CD14-positive monocyte (primary cell): ENCODE data around the gene MTUS2. TPM values are rescaled to one million over a fixed set of nuclear protein-coding genes. Genes with fewer than 3 reads are reported as not detected.

Experiments
- DNase-seq, 3 donors: peaks; one replicate each; pipeline ENCODE4 v3.0.0-alpha.2; 2011 to 2022
- H2AFZ ChIP-seq: 2 replicates; pipeline ENCODE4 v1.6.0; 2012; ENCODE audit warnings: mild to moderate bottlenecking, low read depth, low read length, inconsistent platforms; ENCODE audit not compliant: insufficient read depth, poor library complexity, severe bottlenecking
- H3K27ac ChIP-seq, 2 donors: 1 replicate in 1 of 2; 2 replicates in 1 of 2; pipeline ENCODE4 v1.5.1; 2012 to 2013; ENCODE audit warnings: low read length in 2 of 2, control low read depth in 1 of 2, inconsistent platforms in 1 of 2, low read depth in 1 of 2, mild to moderate bottlenecking in 1 of 2
- H3K27me3 ChIP-seq, 2 donors: one replicate each; pipeline versions ENCODE4 v1.6.0 to v1.6.1; 2011 to 2013; ENCODE audit warnings: low read length in 2 of 2; ENCODE audit not compliant: control insufficient read depth in 2 of 2, insufficient read depth in 2 of 2
- H3K36me3 ChIP-seq, 2 donors: replicated peaks in 1 of 2; 1 replicate in 1 of 2; 2 replicates in 1 of 2; pipeline versions ENCODE4 v1.5.1 to v1.6.1; 2012 to 2013; ENCODE audit warnings: low read length in 2 of 2, control low read depth in 1 of 2, inconsistent platforms in 1 of 2, mild to moderate bottlenecking in 1 of 2; ENCODE audit not compliant: insufficient read depth in 2 of 2, control insufficient read depth in 1 of 2
- H3K4me1 ChIP-seq, 2 donors: 1 replicate in 1 of 2; 2 replicates in 1 of 2; pipeline versions ENCODE4 v1.5.1 to v1.6.1; 2012 to 2013; ENCODE audit warnings: low read length in 2 of 2, control low read depth in 1 of 2, inconsistent platforms in 1 of 2, mild to moderate bottlenecking in 1 of 2, moderate library complexity in 1 of 2; ENCODE audit not compliant: insufficient read depth in 2 of 2, control insufficient read depth in 1 of 2
- H3K4me2 ChIP-seq: replicated peaks from 2 replicates; pipeline ENCODE3; 2012; ENCODE audit warnings: low read length, moderate library complexity, mild to moderate bottlenecking; ENCODE audit not compliant: poor library complexity, severe bottlenecking; ENCODE audit errors: extremely low read depth
- H3K4me3 ChIP-seq, 3 experiments: fragments of 200-600 bp in 1 of 3; sonication (generic) in 1 of 3; replicated peaks in 1 of 3; 1 replicate in 2 of 3; 2 replicates in 1 of 3; pipeline ENCODE4 v1.5.1; 2011 to 2013; ENCODE audit warnings: low read length in 3 of 3, mild to moderate bottlenecking in 3 of 3, control low read depth in 2 of 3, low read depth in 2 of 3, inconsistent platforms in 1 of 3, moderate library complexity in 1 of 3
- H3K79me2 ChIP-seq: 2 replicates; pipeline ENCODE4 v1.6.0; 2012; ENCODE audit warnings: mild to moderate bottlenecking, control low read depth, inconsistent platforms, low read length, moderate library complexity; ENCODE audit not compliant: insufficient read depth
- H3K9ac ChIP-seq: 2 replicates; pipeline ENCODE4 v1.6.0; 2017; ENCODE audit warnings: low read length, mild to moderate bottlenecking; ENCODE audit not compliant: insufficient read depth, poor library complexity, severe bottlenecking
- H3K9me3 ChIP-seq, 2 donors: replicated peaks in 1 of 2; 1 replicate in 1 of 2; 2 replicates in 1 of 2; pipeline versions ENCODE4 v1.5.1 to v1.6.1; 2012 to 2013; ENCODE audit warnings: low read length in 2 of 2, control low read depth in 1 of 2; ENCODE audit not compliant: control insufficient read depth in 1 of 2, insufficient read depth in 1 of 2
- H4K20me1 ChIP-seq: 2 replicates; pipeline ENCODE4 v1.6.0; 2012; ENCODE audit warnings: mild to moderate bottlenecking, low read length, control low read depth, moderate library complexity; ENCODE audit not compliant: insufficient read depth
- H3K27ac Mint-ChIP-seq, 7 donors: one replicate each; pipeline ENCODE4 v1.8.0; 2020; ENCODE audit warnings: mild to moderate bottlenecking in 7 of 7, mixed read lengths in 7 of 7, moderate library complexity in 6 of 7, inconsistent platforms in 2 of 7
- H3K27me3 Mint-ChIP-seq, 3 donors: one replicate each; pipeline ENCODE4 v1.8.0; 2021 to 2022; ENCODE audit warnings: low read depth in 3 of 3, mild to moderate bottlenecking in 3 of 3, mixed read lengths in 3 of 3, moderate library complexity in 3 of 3, inconsistent platforms in 1 of 3
- H3K36me3 Mint-ChIP-seq, 2 donors: one replicate each; pipeline ENCODE4 v1.8.0; 2020; ENCODE audit warnings: mixed read lengths in 2 of 2, inconsistent platforms in 1 of 2, mild to moderate bottlenecking in 1 of 2
- H3K4me1 Mint-ChIP-seq: one replicate; pipeline ENCODE4 v1.8.0; 2020; ENCODE audit warnings: mild to moderate bottlenecking, mixed read lengths
- H3K4me3 Mint-ChIP-seq, 2 donors: one replicate each; pipeline ENCODE4 v1.8.0; 2020; ENCODE audit warnings: mild to moderate bottlenecking in 2 of 2, mixed read lengths in 2 of 2, moderate library complexity in 1 of 2
- H3K9me3 Mint-ChIP-seq, 7 donors: one replicate each; pipeline ENCODE4 v1.8.0; 2020 to 2022; ENCODE audit warnings: mixed read lengths in 7 of 7, mild to moderate bottlenecking in 6 of 7, moderate library complexity in 6 of 7, inconsistent platforms in 2 of 7
- WGBS: methylation state at CpG from one replicate; pipeline ENCODE4 v1.1.5; 2013; ENCODE audit warnings: missing lambda C conversion rate; ENCODE audit not compliant: insufficient coverage; 5-methylcytosine and 5-hydroxymethylcytosine counted together
- intact Hi-C, 2 donors: fragments of 100-400 bp; cut with micrococcal nuclease; formaldehyde crosslinking; loops; one replicate each; pipeline versions ENCODE4 v1.15.0 to v1.15.1; 2023
- polyA plus RNA-seq, 3 donors: library from polyadenylated mRNA; depleted of rRNA in 1 of 3; unstranded in 2 of 3; stranded (reverse) in 1 of 3; fragments of 300-500 nt in 2 of 3; fragments of >200 nt in 1 of 3; fragmentation: Illumina TruSeq in 2 of 3; gene quantifications; 1 replicate in 2 of 3; 2 replicates in 1 of 3; pipeline ENCODE4 v1.2.3, GENCODE V29; 2012 to 2021
- TF ChIP-seq, protein P1 (sequence below): fragments of 200-600 bp; IDR thresholded peaks from one replicate; pipeline ENCODE4 v1.8.0; 2022; ENCODE audit warnings: antibody characterized with exemption, mild to moderate bottlenecking

MTUS2 gene
- polyA plus RNA-seq, 3 donors: 0.04 TPM; not detected in 2

DNA sequence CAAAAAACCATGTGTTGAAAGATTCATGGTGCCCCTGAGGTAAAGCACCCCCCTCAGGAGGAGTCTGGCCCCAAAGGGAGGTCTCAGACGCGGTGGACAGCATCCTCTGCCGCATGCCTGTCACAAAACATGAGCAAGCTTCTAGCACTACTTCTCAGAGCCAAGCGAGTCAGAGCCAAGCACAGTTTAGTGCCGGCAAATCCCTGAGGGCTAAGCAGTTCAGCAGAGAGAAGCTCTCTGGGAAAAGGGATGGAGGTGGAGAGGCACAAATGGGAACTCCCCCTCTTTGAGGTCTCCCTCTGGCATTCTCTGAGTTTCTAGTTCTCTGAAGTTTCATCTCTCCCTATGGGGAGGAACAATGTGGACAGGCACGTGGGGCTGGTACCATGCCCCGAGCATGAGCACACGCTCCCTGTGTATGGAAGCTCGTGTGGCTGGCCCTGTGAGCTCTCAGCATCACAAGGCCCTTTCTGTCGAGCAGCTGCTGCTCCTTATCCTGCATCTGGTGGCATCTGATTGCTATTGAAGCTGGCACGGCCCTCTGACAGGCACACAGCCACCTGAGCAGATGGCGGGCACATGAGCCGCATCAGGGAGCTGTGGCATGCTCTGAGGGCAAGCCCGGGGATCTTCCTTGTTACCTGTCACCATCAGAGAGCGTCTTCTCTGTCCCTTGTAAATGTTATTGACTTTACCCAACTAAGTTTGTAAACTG lies 450.3 kb downstream of the MTUS2 start:
- no peaks in the 10 kb centered on the region for H3K79me2 ChIP-seq
- H3K27ac Mint-ChIP-seq: peak overlapping the region in 1 of 7 donors; percentile 54
- no peak overlapping the region for H3K4me3 Mint-ChIP-seq
- no peak for DNase-seq
- intact Hi-C loops: no loop called here
- no peak overlapping the region for H3K4me3 ChIP-seq
- no peaks in the 10 kb centered on the region for H3K27me3 ChIP-seq
- TF ChIP-seq, protein P1, sequence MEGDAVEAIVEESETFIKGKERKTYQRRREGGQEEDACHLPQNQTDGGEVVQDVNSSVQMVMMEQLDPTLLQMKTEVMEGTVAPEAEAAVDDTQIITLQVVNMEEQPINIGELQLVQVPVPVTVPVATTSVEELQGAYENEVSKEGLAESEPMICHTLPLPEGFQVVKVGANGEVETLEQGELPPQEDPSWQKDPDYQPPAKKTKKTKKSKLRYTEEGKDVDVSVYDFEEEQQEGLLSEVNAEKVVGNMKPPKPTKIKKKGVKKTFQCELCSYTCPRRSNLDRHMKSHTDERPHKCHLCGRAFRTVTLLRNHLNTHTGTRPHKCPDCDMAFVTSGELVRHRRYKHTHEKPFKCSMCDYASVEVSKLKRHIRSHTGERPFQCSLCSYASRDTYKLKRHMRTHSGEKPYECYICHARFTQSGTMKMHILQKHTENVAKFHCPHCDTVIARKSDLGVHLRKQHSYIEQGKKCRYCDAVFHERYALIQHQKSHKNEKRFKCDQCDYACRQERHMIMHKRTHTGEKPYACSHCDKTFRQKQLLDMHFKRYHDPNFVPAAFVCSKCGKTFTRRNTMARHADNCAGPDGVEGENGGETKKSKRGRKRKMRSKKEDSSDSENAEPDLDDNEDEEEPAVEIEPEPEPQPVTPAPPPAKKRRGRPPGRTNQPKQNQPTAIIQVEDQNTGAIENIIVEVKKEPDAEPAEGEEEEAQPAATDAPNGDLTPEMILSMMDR: no peak
- no peaks in the 10 kb centered on the region for H3K36me3 ChIP-seq
- WGBS: 73% methylated on average over 11 of the region's 15 CpGs
- H3K9ac ChIP-seq: no peak overlapping the region
- H3K9me3 Mint-ChIP-seq: peaks cover 0 to 7% (median 4%) of the 10 kb centered on the region in 7 donors
- no peak overlapping the region for H2AFZ ChIP-seq
- no peaks in the 10 kb centered on the region for H3K4me1 Mint-ChIP-seq
- no peak overlapping the region for H3K4me2 ChIP-seq
- H3K27ac ChIP-seq: no peak overlapping the region
- no peaks in the 10 kb centered on the region for H4K20me1 ChIP-seq
- H3K9me3 ChIP-seq: no peaks in the 10 kb centered on the region
- no peaks in the 10 kb centered on the region for H3K4me1 ChIP-seq
- no peaks in the 10 kb centered on the region for H3K36me3 Mint-ChIP-seq
- H3K27me3 Mint-ChIP-seq: peaks cover 0 to 3% (median 2%) of the 10 kb centered on the region in 3 donors

DNA sequence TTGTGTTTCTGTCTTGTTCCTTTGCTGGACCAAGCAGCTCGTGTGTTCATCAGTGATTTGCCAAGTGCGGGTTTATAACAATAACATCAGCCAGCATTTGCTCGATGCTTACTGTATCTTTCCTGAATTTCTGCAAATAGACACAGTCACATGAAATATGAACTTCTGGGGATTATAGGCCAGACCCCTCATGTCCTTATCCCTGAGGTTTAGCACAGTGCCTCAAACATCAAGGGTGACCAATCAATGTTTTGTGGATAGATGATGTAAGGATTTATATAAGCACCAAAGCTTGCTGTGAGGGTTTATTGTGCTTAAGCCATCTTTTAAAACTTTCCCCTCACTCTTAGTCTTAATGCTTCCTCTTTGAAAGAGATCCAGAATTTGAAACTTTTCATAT lies 451.5 kb downstream of the MTUS2 start:
- Histone ChIP-seq H3K36me3 (no peaks in the 10 kb centered on the region), H3K79me2 (no peaks in the 10 kb centered on the region), H3K27ac (no peak overlapping the region), H2AFZ (no peak overlapping the region), H3K9me3 (no peaks in the 10 kb centered on the region), H4K20me1 (no peaks in the 10 kb centered on the region), H3K4me1 (no peaks in the 10 kb centered on the region), H3K9ac (no peak overlapping the region), H3K4me2 (no peak overlapping the region), H3K27me3 (no peaks in the 10 kb centered on the region), H3K4me3 (no peak overlapping the region)
- no peaks in the 10 kb centered on the region for H3K4me1 Mint-ChIP-seq
- intact Hi-C loops: no loop called here
- peaks cover 0 to 9% (median 3%) of the 10 kb centered on the region in 7 donors for H3K9me3 Mint-ChIP-seq
- no peak overlapping the region for H3K4me3 Mint-ChIP-seq
- 70% methylated on average over 2 of the region's 3 CpGs for WGBS
- no peak overlapping the region for H3K27ac Mint-ChIP-seq
- no peaks in the 10 kb centered on the region for H3K36me3 Mint-ChIP-seq
- H3K27me3 Mint-ChIP-seq: peaks cover 0 to 3% (median 2%) of the 10 kb centered on the region in 3 donors
- TF ChIP-seq, protein P1: no peak
- no peak for DNase-seq
